Thyroid gland (tissue), 4 donors: ENCODE measurements around the gene KLHL11.

Experiments
- CTCF ChIP-seq, 6 experiments: fragments of 200-600 bp in 3 of 6; fragments of 450-650 bp in 3 of 6; sonication (generic) in 3 of 6; IDR thresholded peaks; one replicate each; pipeline ENCODE4 v1.5.1; 2016 to 2019; ENCODE audit warnings: antibody characterized with exemption in 6 of 6, mild to moderate bottlenecking in 2 of 6, inconsistent platforms in 1 of 6, moderate library complexity in 1 of 6
- POLR2A ChIP-seq, 2 donors: fragments of 450-650 bp; IDR thresholded peaks; one replicate each; pipeline ENCODE4 v1.6.1; 2017; ENCODE audit warnings: antibody characterized with exemption in 2 of 2, mild to moderate bottlenecking in 2 of 2, moderate library complexity in 1 of 2

- no peak for TF ChIP-seq POLR2A (IDR thresholded peaks at IDR 0.05)
- TF ChIP-seq CTCF (IDR thresholded peaks at IDR 0.05), result no peak
Measured at GRCh38 chr17:41873559-41874292, 8.5 kb upstream of the KLHL11 start.
